HCT116 (cell line): ENCODE results near the gene YAP1. TPM values are rescaled to one million over a fixed set of nuclear protein-coding genes. Genes with fewer than 3 reads are reported as not detected.

Source experiments
- ATAC-seq: fragments of 200-7000 bp; cut with Tn5 transposase; 2 replicates; pipeline ENCODE4 v1.9.1; 2020; ENCODE audit warnings: mild to moderate bottlenecking, moderate library complexity
- BruUV-seq: library from RNA; stranded (reverse); fragments of 400-500 nt; replicated peaks from 2 replicates; lab custom pipeline; 2021; lab: Mats Ljungman, UMichigan
- CTCF ChIA-PET: fragments of 300-600 bp; sonication (Branson Sonifier 250); formaldehyde crosslinking; loops from one replicate; lab custom pipeline; 2021; ENCODE audit warnings: antibody characterized with exemption; lab: Charles Lee
- POLR2A ChIA-PET: fragments of 300-600, 350-600 bp; sonication (Branson Sonifier 250); formaldehyde crosslinking; loops from one replicate; lab custom pipeline; 2021; ENCODE audit warnings: antibody characterized with exemption; lab: Charles Lee
- RAD21 ChIA-PET, 2 experiments: fragments of 300-600 bp; sonication (Branson Sonifier 250); formaldehyde crosslinking; loops; one replicate each; lab custom pipeline; 2023; ENCODE audit warnings: low total read pairs in 2 of 2; ENCODE audit not compliant: uncharacterized antibody in 2 of 2, unreplicated experiment in 2 of 2, low non-redundant PET in 1 of 2; lab: Charles Lee
- DNase-seq: peaks from one replicate; pipeline ENCODE4 v3.0.0-alpha.2; 2010; ENCODE audit warnings: low read depth, low spot score
- H2AFZ ChIP-seq: fragments of 200-600 bp; shearing (Covaris generic), sonication (generic); 2 replicates; pipeline ENCODE4 v1.6.1; 2017; ENCODE audit warnings: low read depth, mixed run types, mixed read lengths, antibody characterized with exemption, low read length; ENCODE audit not compliant: poor library complexity, severe bottlenecking
- H3K27ac ChIP-seq: 2 replicates; pipeline ENCODE4 v1.5.1; 2012; ENCODE audit warnings: low read depth, low read length
- H3K27me3 ChIP-seq: fragments of 200-600 bp; sonication (generic); 2 replicates; pipeline ENCODE4 v1.6.1; 2016; ENCODE audit warnings: mixed run types, low read length, mixed read lengths; ENCODE audit not compliant: insufficient read depth
- H3K36me3 ChIP-seq, 2 experiments: fragments of 200-500 bp in 1 of 2; fragments of 200-600 bp in 1 of 2; sonication (Bioruptor generic) in 1 of 2; sonication (generic) in 1 of 2; 2 replicates each; pipeline versions ENCODE4 v1.5.1 to v1.6.1; 2014 to 2016; ENCODE audit warnings: low read length in 2 of 2, inconsistent platforms in 1 of 2, mixed read lengths in 1 of 2, mixed run types in 1 of 2; ENCODE audit not compliant: insufficient read depth in 2 of 2, control insufficient read depth in 1 of 2
- H3K4me1 ChIP-seq, 2 experiments: fragments of 200-600 bp in 1 of 2; sonication (generic) in 1 of 2; 2 replicates each; pipeline versions ENCODE4 v1.5.1 to v1.6.1; 2012 to 2017; ENCODE audit warnings: low read length in 2 of 2, inconsistent platforms in 1 of 2, mild to moderate bottlenecking in 1 of 2, mixed read lengths in 1 of 2, mixed run types in 1 of 2, moderate library complexity in 1 of 2; ENCODE audit not compliant: insufficient read depth in 2 of 2, control insufficient read depth in 1 of 2
- H3K4me2 ChIP-seq: fragments of 200-600 bp; sonication (generic); 2 replicates; pipeline ENCODE4 v1.6.1; 2017; ENCODE audit warnings: mixed run types, low read length, mixed read lengths
- H3K4me3 ChIP-seq, 2 experiments: fragments of 200-600 bp in 1 of 2; sonication (generic) in 1 of 2; replicated peaks in 1 of 2; 2 replicates each; pipeline ENCODE4 v1.5.1; 2011 to 2016; ENCODE audit warnings: low read length in 2 of 2, control low read depth in 1 of 2, low read depth in 1 of 2, mild to moderate bottlenecking in 1 of 2, mixed read lengths in 1 of 2, mixed run types in 1 of 2
- H3K79me2 ChIP-seq: fragments of 200-600 bp; sonication (generic); 2 replicates; pipeline ENCODE4 v1.6.1; 2017; ENCODE audit warnings: mild to moderate bottlenecking, mixed run types, low read length, moderate library complexity, mixed read lengths; ENCODE audit not compliant: insufficient read depth
- H3K9ac ChIP-seq: fragments of 200-600 bp; sonication (generic); 2 replicates; pipeline ENCODE4 v1.6.1; 2016; ENCODE audit warnings: low read length, mixed read lengths
- H3K9me2 ChIP-seq: fragments of 200-600 bp; sonication (generic), shearing (Covaris generic); 2 replicates; pipeline ENCODE4 v1.6.1; 2017; ENCODE audit warnings: mixed run types, mild to moderate bottlenecking, moderate library complexity; ENCODE audit not compliant: insufficient read depth
- H3K9me3 ChIP-seq, 2 experiments: fragments of 200-500 bp in 1 of 2; fragments of 200-600 bp in 1 of 2; sonication (Bioruptor generic) in 1 of 2; sonication (generic) in 1 of 2; 2 replicates each; pipeline ENCODE4 v1.6.1; 2014 to 2017; ENCODE audit warnings: low read length in 2 of 2, mixed read lengths in 2 of 2, inconsistent platforms in 1 of 2, low read depth in 1 of 2, mild to moderate bottlenecking in 1 of 2, mixed run types in 1 of 2, moderate library complexity in 1 of 2; ENCODE audit not compliant: control insufficient read depth in 1 of 2, insufficient read depth in 1 of 2
- H4K20me1 ChIP-seq: fragments of 200-600 bp; sonication (generic), shearing (Covaris generic); 2 replicates; pipeline ENCODE4 v1.6.1; 2017; ENCODE audit warnings: mixed run types, mild to moderate bottlenecking, moderate library complexity; ENCODE audit not compliant: insufficient read depth
- ATF3 ChIP-seq: IDR thresholded peaks from 2 replicates; pipeline ENCODE4 v1.6.1; 2012
- CEBPB ChIP-seq: IDR thresholded peaks from 2 replicates; pipeline ENCODE4 v1.6.1; 2012; ENCODE audit warnings: low read depth
- CTCF ChIP-seq, 3 experiments: fragments of 200-600 bp in 1 of 3; sonication (generic) in 1 of 3; IDR thresholded peaks in 2 of 3; conservative IDR thresholded peaks in 1 of 3; 2 replicates each; pipeline ENCODE4 v1.5.1; 2012 to 2017; ENCODE audit warnings: low read depth in 2 of 3, low read length in 2 of 3, antibody characterized with exemption in 1 of 3, borderline replicate concordance in 1 of 3, control low read depth in 1 of 3, mild to moderate bottlenecking in 1 of 3, mixed read lengths in 1 of 3, mixed run types in 1 of 3, moderate library complexity in 1 of 3; ENCODE audit not compliant: insufficient read depth in 1 of 3
- EGR1 ChIP-seq: IDR thresholded peaks from 2 replicates; pipeline ENCODE4 v1.6.1; 2012; ENCODE audit warnings: low read depth
- ELF1 ChIP-seq: IDR thresholded peaks from 2 replicates; pipeline ENCODE4 v1.6.1; 2012; ENCODE audit warnings: low read depth, borderline replicate concordance
- EZH2phosphoT487 ChIP-seq: fragments of 200-600 bp; IDR thresholded peaks from 2 replicates; pipeline ENCODE4 v1.6.1; 2018; ENCODE audit warnings: antibody characterized with exemption, borderline replicate concordance
- FOSL1 ChIP-seq: IDR thresholded peaks from 2 replicates; pipeline ENCODE4 v1.6.1; 2012; ENCODE audit warnings: low read depth
- JUND ChIP-seq: IDR thresholded peaks from 2 replicates; pipeline ENCODE4 v1.6.1; 2012
- POLR2A ChIP-seq: IDR thresholded peaks from 2 replicates; pipeline ENCODE4 v1.7.0; 2011; ENCODE audit warnings: borderline replicate concordance; ENCODE audit not compliant: insufficient read depth, insufficient read length; ENCODE audit errors: extremely low read depth
- RAD21 ChIP-seq: IDR thresholded peaks from 2 replicates; pipeline ENCODE4 v1.6.1; 2012; ENCODE audit warnings: low read depth, mild to moderate bottlenecking
- REST ChIP-seq: IDR thresholded peaks from 2 replicates; pipeline ENCODE4 v1.6.1; 2012; ENCODE audit warnings: low read depth
- SIN3A ChIP-seq: IDR thresholded peaks from 2 replicates; pipeline ENCODE4 v1.6.1; 2012; ENCODE audit warnings: low read depth
- SP1 ChIP-seq: IDR thresholded peaks from 2 replicates; pipeline ENCODE4 v1.6.1; 2012; ENCODE audit warnings: low read depth
- SRF ChIP-seq: IDR thresholded peaks from 2 replicates; pipeline ENCODE4 v1.6.1; 2012; ENCODE audit warnings: low read depth
- TCF7L2 ChIP-seq: IDR thresholded peaks from 2 replicates; pipeline ENCODE4 v1.7.0; 2011; ENCODE audit warnings: borderline replicate concordance, inconsistent platforms; ENCODE audit not compliant: insufficient read depth, insufficient read length; ENCODE audit errors: extremely low read depth
- YY1 ChIP-seq: IDR thresholded peaks from 2 replicates; pipeline ENCODE4 v1.6.1; 2011; ENCODE audit warnings: low read length, low read depth, moderate library complexity, mild to moderate bottlenecking; ENCODE audit not compliant: insufficient replicate concordance; ENCODE audit errors: extremely low read depth
- ZBTB33 ChIP-seq: IDR thresholded peaks from 2 replicates; pipeline ENCODE4 v1.6.1; 2011; ENCODE audit warnings: mild to moderate bottlenecking, low read length, moderate library complexity; ENCODE audit not compliant: insufficient replicate concordance; ENCODE audit errors: extremely low read depth
- ZFX ChIP-seq: fragments of 450-650 bp; IDR thresholded peaks from 2 replicates; pipeline ENCODE4 v1.6.1; 2017
- ZNF274 ChIP-seq: fragments of 200-500 bp; sonication (Bioruptor generic); IDR thresholded peaks from 2 replicates; pipeline ENCODE4 v1.6.1; 2014; ENCODE audit warnings: mild to moderate bottlenecking, low read depth, low read length, inconsistent platforms
- intact Hi-C: fragments of 100-400 bp; cut with micrococcal nuclease; formaldehyde crosslinking; loops from 2 replicates; pipeline ENCODE4 v1.10.0; 2022
- total RNA-seq: library from RNA; stranded (reverse); gene quantifications from one replicate; pipeline ENCODE4 v1.2.1, GENCODE V29; 2021; ENCODE audit not compliant: unreplicated experiment

The YAP1 gene
- total RNA-seq, 1 experiment from 2014 or later = 88.6 TPM

GRCh38 chr11:102188488-102188887 is 78.2 kb downstream of the YAP1 start:
- ChIA-PET RAD21 (no interaction called here), POLR2A (no interaction called here), CTCF (no interaction called here)
- H3K4me1 ChIP-seq = peaks cover 0 to 18% of the 10 kb centered on the region in 2 experiments; a peak in 1 of 4 replicates
- no TSS peak for BruUV-seq
- no peaks in the 10 kb centered on the region for H3K9me3 ChIP-seq
- no peak overlapping the region for H3K4me2 ChIP-seq
- H3K4me3 ChIP-seq = no peak overlapping the region
- no peak overlapping the region for H2AFZ ChIP-seq
- ATAC-seq (no peak), DNase-seq (no peak)
- H3K79me2 ChIP-seq = peaks cover 43% of the 10 kb centered on the region
- H3K9me2 ChIP-seq = no peaks in the 10 kb centered on the region
- intact Hi-C loops = no loop called here
- H3K36me3 ChIP-seq = no peaks in the 10 kb centered on the region
- H3K27ac ChIP-seq = no peak overlapping the region
- no peak overlapping the region for H3K9ac ChIP-seq
- H4K20me1 ChIP-seq = no peaks in the 10 kb centered on the region
- no peaks in the 10 kb centered on the region for H3K27me3 ChIP-seq
- TF ChIP-seq ELF1 = no peak
- TF ChIP-seq SRF = no peak
- no peak for TF ChIP-seq CEBPB
- TF ChIP-seq ZBTB33 = no peak
- no peak for TF ChIP-seq REST
- no peak for TF ChIP-seq JUND
- TF ChIP-seq RAD21 = no peak
- TF ChIP-seq FOSL1 = no peak
- no peak for TF ChIP-seq ZFX
- no peak for TF ChIP-seq ZNF274
- no peak for TF ChIP-seq SP1
- TF ChIP-seq ATF3 = no peak
- TF ChIP-seq CTCF (IDR thresholded peaks at IDR 0.05 in 2 of 3, conservative IDR thresholded peaks at IDR 0.05 in 1 of 3; ENCODE audit: borderline replicate concordance in 1 of 3, insufficient read depth in 1 of 3, low read depth in 2 of 3, low read length in 2 of 3) = no peak
- no peak for TF ChIP-seq TCF7L2
- TF ChIP-seq YY1 = no peak
- no peak for TF ChIP-seq SIN3A
- TF ChIP-seq EGR1 = no peak
- no peak for TF ChIP-seq EZH2phosphoT487
- no peak for TF ChIP-seq POLR2A
